Mammary epithelial cell (primary cell): ENCODE measurements around the gene AIDA.

ENCODE experiments used
- CTCF ChIP-seq, 2 donors: IDR thresholded peaks in 1 of 2; conservative IDR thresholded peaks in 1 of 2; 2 replicates each; pipeline ENCODE4 v1.5.1; 2011 to 2012; ENCODE audit warnings: inconsistent platforms in 2 of 2, low read length in 2 of 2, mild to moderate bottlenecking in 2 of 2, control low read depth in 1 of 2, low read depth in 1 of 2; ENCODE audit not compliant: insufficient read depth in 1 of 2; ENCODE audit errors: extremely low read depth in 1 of 2
- EZH2 ChIP-seq: IDR thresholded peaks from 2 replicates; pipeline ENCODE4 v1.6.1; 2012; ENCODE audit warnings: low read length, inconsistent platforms, borderline replicate concordance

- TF ChIP-seq CTCF (conservative IDR thresholded peaks at IDR 0.05 in 1 of 2, IDR thresholded peaks at IDR 0.05 in 1 of 2; ENCODE audit: extremely low read depth in 1 of 2, insufficient read depth in 1 of 2, low read depth in 1 of 2, low read length in 2 of 2): no peak
- TF ChIP-seq EZH2: no peak
These were observed 82.3 kb downstream of the AIDA start for GRCh38 chr1:222629921-222630535.
